WERI-Rb-1 (cell line): ENCODE measurements around the gene C16orf74.

Source experiments
- DNase-seq: peaks from one replicate; pipeline ENCODE4 v3.0.0-alpha.2; 2020
- H3K27ac ChIP-seq: fragments of 250-450 bp; sonication (Bioruptor Pico); 2 replicates; pipeline ENCODE4 v1.5.1; 2020; ENCODE audit warnings: mild to moderate bottlenecking, moderate library complexity
- H3K27me3 ChIP-seq: fragments of 250-450 bp; sonication (Bioruptor Pico); 2 replicates; pipeline ENCODE4 v1.5.1; 2021; ENCODE audit warnings: mild to moderate bottlenecking, low read depth, moderate library complexity; ENCODE audit not compliant: insufficient read depth, severe bottlenecking
- H3K36me3 ChIP-seq: fragments of 250-450 bp; sonication (Bioruptor Pico); 2 replicates; pipeline ENCODE4 v1.5.1; 2020; ENCODE audit warnings: mild to moderate bottlenecking, moderate library complexity
- H3K4me3 ChIP-seq: 2 replicates; pipeline ENCODE4 v1.5.1; 2011; ENCODE audit warnings: low read depth, mild to moderate bottlenecking, control low read depth, low read length
- H3K9me3 ChIP-seq: fragments of 250-450 bp; sonication (Bioruptor Pico); 2 replicates; pipeline ENCODE4 v1.5.1; 2021; ENCODE audit warnings: mild to moderate bottlenecking, moderate library complexity; ENCODE audit not compliant: severe bottlenecking
- TF ChIP-seq, protein P1 (sequence below): IDR thresholded peaks from 2 replicates; pipeline ENCODE4 v1.5.1; 2011; ENCODE audit warnings: low read depth, mild to moderate bottlenecking, control low read depth, inconsistent platforms, low read length

The C16orf74 gene

DNA sequence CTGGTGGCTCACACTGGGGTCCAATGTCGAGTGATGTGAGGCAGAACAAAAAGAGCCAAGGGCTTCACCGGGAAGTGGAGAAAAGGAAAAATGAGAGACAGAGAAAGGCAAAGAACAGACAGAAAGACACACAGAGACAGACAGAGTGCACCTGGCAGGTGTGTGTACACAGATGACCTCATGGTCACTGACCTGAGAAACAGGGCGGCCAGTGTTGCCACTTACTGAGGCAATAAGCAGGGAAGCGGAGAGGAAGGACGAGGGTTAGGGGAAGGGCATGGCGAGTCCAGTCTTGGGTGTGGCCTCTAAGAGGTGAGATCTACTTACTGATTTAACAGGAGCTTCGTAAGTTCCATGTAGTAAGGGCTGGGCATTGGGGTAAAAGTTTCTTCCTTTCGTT, 69.6 kb downstream of the C16orf74 start:
- no peak overlapping the region for H3K4me3 ChIP-seq
- no peaks in the 10 kb centered on the region for H3K27me3 ChIP-seq
- TF ChIP-seq, protein P1, sequence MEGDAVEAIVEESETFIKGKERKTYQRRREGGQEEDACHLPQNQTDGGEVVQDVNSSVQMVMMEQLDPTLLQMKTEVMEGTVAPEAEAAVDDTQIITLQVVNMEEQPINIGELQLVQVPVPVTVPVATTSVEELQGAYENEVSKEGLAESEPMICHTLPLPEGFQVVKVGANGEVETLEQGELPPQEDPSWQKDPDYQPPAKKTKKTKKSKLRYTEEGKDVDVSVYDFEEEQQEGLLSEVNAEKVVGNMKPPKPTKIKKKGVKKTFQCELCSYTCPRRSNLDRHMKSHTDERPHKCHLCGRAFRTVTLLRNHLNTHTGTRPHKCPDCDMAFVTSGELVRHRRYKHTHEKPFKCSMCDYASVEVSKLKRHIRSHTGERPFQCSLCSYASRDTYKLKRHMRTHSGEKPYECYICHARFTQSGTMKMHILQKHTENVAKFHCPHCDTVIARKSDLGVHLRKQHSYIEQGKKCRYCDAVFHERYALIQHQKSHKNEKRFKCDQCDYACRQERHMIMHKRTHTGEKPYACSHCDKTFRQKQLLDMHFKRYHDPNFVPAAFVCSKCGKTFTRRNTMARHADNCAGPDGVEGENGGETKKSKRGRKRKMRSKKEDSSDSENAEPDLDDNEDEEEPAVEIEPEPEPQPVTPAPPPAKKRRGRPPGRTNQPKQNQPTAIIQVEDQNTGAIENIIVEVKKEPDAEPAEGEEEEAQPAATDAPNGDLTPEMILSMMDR: no peak
- no peaks in the 10 kb centered on the region for H3K9me3 ChIP-seq
- no peak overlapping the region for H3K27ac ChIP-seq
- peaks cover 46% of the 10 kb centered on the region for H3K36me3 ChIP-seq
- no peak for DNase-seq

DNA sequence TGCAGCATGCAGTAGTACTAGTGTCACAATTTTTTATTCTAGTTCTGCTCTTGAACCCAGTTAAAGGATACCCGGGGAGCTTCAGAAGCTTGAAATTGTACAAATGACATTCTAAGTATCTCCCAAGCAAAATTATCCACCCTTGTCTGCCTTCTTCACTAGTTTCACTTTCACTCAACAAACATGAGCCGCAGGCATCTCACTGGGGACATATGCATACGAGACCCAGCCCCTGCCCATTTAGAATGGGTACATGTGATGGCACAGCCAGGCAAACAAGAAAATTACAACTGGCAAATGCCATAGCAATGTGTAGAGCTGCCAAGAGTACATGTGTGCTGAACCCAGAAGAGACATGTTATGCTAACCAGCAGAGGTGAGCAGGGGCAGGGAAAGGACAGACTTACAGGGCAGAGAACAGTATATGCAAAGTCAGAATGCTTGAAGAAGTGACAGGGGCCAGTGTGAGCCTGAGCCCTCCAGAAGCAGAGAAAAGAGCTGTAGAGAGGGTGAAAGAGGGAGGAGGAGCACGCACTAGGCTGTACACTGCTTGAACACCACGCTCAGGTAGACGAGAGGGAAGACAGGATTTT, 70.4 kb downstream of the C16orf74 start:
- Histone ChIP-seq H3K4me3 (no peak overlapping the region), H3K9me3 (no peaks in the 10 kb centered on the region), H3K27ac (no peak overlapping the region), H3K27me3 (no peaks in the 10 kb centered on the region), H3K36me3 (peaks cover 54% of the 10 kb centered on the region)
- TF ChIP-seq, protein P1: no peak
- no peak for DNase-seq

DNA sequence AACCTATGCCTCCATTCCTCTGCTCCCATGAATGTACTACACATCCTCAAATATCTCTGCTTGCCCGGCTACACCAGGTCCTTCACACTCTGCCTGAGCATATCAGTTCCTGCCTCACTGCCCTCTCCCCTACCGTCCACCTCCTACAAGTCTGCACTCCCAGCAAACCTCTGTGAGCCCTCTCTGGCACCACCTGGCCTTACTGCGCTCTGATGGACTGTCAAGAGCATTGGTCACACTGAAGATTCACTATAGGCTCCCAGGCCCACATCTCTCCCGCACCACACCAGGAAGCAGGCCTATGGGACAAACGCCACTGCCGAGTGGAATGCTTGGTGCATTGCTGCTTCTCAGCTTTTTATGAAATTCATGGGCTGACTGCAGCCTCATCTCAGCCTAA, 71.0 kb downstream of the C16orf74 start:
- H3K9me3 ChIP-seq: no peaks in the 10 kb centered on the region
- no peaks in the 10 kb centered on the region for H3K27me3 ChIP-seq
- H3K27ac ChIP-seq: no peak overlapping the region
- H3K36me3 ChIP-seq: peaks cover 59% of the 10 kb centered on the region
- TF ChIP-seq, protein P1: no peak
- DNase-seq: no peak
- H3K4me3 ChIP-seq: no peak overlapping the region

DNA sequence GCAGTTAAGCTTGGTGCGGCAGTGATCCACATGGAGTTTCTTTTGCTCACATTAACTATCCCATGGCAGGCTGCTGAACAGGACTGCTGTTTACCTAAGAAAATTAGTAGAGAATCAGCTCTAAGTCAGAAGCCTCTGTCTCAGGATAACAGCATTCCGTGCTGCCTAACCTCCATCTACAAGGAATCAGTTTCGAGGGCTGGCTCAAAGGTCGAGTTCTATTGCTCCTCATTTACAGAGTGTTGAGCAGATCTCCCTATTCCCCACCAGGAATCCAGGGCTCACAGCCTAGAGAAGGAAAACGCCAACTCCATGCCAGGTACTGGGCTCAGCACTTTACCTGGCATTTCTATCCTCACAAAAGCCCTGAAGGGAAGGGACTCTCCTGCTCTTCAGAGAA, 72.1 kb downstream of the C16orf74 start:
- no peaks in the 10 kb centered on the region for H3K9me3 ChIP-seq
- TF ChIP-seq, protein P1: no peak
- DNase-seq: no peak
- H3K36me3 ChIP-seq: peaks cover 65% of the 10 kb centered on the region
- peak overlapping the region; percentile 24; the same call in 1 of the 2 replicates for H3K27ac ChIP-seq
- H3K4me3 ChIP-seq: no peak overlapping the region
- no peaks in the 10 kb centered on the region for H3K27me3 ChIP-seq

DNA sequence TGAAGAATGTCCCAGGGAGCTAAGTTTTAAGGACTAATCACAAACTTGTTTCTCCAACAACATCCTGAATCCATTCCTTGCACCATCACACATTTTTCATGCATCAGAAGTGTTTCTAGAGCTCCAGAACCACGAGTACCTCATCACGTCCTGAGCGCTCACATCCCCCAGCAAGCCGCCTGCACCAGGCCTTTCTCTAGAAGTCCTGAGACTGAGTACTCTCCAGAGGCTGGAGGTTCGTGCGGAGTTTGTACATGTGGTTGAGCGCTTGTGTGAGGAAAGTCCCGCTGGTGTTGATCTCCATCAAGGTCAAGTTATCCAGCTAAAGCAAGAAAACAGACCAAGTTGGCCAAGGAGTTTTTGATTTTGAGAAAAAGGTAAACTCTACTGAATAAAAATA, 72.9 kb downstream of the C16orf74 start:
- TF ChIP-seq, protein P1: no peak
- Histone ChIP-seq H3K4me3 (no peak overlapping the region), H3K9me3 (no peaks in the 10 kb centered on the region), H3K27ac (peak overlapping the region; percentile 73), H3K27me3 (no peaks in the 10 kb centered on the region), H3K36me3 (peaks cover 63% of the 10 kb centered on the region)
- DNase-seq: no peak

DNA sequence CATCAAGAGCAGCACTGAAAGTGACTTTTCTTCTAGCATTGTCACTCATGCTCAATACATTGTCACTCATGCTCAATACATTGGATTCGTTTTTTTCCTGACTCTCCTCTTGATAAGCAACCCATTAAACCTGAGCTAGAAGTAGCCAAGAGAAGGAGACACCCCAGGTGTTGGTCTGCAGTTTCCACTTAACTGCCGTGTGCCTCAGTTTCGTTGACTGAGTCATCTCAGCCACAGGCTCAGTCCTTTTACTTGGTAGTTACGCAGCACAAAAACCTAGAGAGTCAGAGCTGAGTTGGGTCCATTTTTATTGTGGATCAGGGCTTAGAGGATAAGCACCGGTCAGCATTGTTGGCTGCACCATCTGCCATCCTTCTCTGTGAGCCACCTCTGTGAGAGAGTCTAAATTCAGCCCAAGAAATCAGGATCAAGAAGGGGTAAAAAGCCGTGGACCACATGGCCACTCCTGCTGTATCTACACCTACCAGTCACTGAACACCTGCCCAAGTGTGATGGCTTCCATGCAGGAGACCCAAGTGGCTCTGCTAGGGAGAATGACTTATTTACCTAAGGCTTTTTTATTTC, 73.4 kb downstream of the C16orf74 start:
- Histone ChIP-seq H3K27me3 (no peaks in the 10 kb centered on the region), H3K27ac (peak overlapping the region; percentile 73), H3K9me3 (no peaks in the 10 kb centered on the region), H3K36me3 (peaks cover 69% of the 10 kb centered on the region), H3K4me3 (no peak overlapping the region)
- DNase-seq: peak; percentile 50
- TF ChIP-seq, protein P1: no peak
